Measurements from ENCODE around the gene SULT4A1.

Gene SULT4A1

DNA sequence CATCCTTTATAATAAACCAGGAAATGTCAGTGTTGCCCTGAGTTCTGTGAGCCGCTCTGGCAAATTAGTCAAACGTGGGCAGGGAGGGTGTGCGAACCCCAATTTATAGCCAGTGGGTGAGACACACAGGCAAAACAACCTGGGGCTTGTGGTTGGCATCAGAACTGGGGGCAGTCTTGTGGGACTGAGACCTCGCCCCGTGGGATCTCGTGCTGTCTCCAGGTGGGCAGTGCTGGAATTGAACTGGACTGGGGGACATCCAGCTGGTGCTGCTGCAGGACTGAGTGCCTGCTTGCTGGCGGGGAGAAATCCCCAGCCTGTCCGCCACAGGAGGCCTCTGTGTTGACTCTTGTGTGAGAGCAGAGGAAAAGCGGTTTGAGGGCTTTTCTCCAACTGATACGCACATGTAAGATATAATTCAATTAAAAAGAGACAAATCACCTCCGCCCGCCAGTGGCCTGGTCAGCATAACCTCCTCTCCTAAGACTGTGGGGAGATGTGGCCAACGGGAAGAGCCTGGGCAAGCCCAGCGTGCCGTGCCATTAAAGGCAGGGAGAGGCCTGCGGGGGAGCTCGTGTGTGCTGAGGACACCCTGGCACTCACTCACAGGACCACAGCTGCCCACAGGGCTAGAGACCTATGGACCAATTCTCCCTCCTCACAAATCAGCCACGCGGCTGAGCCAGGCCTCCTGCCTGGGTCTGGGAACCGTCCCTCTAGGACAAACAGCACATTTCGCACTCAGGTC lies 18.4 kb downstream of the SULT4A1 start:
- no peak for DNase-seq

DNA sequence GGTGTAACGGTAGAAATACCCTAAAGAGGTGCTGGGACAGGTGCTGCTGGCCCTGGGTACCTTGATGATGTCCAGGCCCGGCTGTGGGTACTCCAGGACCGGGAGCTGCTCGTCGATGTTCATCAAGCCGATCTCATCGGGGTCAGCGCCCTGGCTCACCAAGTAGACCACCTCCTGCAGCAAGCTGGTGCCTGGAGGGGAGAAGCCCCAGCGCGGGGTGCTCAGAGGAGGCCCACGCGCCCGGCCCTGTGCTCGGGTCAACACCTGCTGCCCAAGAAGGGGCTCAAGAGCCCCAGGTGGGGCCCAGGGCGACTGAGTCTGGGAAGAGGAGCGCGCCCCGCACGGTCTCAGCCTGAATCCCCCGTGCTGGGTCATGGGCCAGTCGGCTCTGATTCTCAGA lies 20.6 kb downstream of the SULT4A1 start:
- no peak for DNase-seq

DNA sequence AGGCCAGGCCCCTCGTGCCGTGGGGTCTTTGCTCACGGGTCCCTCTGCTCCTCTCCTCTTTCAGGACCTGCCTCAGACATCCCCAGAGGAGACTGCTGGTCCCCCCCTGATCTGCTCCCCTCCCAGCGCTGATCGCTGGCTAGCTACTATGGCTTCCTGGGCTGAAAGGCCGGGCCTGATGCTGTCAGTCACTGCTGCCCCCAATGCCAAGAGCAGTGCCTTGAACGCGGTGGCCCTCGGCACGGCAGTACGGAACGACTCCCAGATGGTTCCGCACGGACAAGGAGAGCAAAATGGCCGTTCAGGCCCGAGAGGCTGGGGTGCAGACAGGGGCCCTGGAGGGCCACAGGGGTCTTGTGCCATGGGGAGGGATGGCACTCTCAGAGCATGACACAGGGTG lies 21.5 kb downstream of the SULT4A1 start:
- DNase-seq = no peak

DNA sequence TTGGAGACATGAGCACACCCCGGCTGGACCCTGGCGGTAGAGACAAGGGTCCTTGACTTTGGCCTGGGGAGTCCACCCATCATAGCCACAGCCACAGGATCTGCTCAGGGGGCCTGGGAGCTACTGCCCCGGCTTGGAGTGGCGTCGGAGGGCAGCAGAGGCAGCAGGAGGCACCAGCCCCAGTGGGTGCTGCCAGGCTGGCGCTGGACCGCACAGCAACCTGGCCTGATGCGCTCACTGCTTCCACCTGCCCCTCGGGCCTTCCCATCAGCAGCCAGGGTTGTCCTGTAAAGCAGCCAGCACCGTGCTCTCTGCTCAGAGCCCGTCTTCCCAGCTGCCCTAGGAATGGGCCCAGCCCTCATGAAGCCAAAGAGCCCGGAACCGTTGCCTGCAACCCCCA lies 21.9 kb downstream of the SULT4A1 start:
- DNase-seq = no peak

DNA sequence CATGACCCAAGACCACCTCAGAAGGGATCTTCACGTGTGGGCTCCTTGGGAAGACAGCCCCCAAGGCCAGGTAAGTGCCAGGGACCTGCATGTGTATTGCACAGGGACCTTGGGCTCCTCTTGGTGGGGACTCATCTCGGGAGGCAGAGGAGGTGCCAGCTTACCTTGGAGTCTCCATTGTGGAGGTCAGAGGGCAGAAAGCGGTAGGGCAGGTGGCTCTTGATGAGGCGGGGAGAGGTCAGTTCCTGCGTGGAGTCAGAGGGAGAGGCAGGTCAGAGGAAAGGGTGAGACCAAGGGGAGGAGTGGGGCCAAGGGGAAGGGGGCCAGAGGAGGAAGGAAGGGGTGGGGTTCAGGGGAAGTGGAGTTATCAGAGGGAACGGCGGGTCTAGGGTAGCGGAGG lies 22.5 kb downstream of the SULT4A1 start:
- DNase-seq = no peak

DNA sequence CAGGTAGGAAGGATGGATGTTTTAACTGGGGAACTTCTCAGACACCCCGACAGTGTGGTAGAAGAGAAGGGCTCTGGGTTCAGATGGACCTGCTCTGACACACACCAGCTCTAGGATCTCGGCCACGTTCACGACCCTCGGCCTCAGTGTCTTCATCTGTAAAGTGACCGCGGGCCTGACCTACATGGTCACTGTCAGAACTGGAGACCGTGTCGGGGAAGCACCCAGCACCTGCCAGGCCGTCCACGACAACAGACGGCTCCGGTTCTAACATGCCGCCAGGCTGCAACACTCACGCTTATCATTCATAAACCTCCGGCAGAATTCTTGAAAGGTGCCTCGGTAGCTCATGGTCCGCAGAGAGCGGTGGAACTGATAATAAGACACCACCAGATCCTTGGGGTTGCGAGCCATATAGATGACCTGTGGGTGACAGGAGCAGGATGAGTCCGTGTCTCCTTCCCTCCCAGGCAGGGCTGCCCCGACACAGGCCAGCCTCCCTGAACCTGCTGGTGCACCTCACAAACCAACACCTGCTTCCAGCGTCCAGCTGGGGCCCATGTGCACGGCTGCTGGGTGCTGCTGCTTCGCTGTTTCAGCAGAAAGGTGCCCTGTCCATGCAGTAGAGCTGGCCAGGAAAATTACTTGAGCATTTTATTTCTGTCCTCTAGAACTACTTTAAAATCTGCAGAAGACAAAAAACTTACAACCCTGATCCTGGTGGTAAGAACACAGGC lies 23.6 kb downstream of the SULT4A1 start:
- DNase-seq = no peak

DNA sequence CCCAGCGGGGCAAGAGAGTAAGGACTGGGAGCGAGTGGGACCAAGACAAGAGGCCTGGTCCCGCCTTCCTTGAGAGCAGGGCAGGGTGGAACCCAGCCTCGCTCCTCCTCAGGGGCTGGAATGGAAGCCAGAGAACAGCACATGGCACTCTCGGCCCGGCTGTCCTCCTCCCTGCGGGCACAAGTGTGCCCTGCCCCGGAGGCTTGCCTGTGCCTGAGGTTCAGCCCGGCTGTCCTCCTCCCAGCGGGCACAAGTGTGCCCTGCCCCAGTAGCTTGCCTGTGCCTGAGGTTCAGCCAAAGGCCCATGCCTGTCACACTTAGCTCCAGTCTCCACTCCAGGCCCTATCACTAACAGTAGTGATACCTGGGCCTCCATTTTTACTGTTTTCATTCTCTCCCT lies 24.2 kb downstream of the SULT4A1 start:
- no peak for DNase-seq

DNA sequence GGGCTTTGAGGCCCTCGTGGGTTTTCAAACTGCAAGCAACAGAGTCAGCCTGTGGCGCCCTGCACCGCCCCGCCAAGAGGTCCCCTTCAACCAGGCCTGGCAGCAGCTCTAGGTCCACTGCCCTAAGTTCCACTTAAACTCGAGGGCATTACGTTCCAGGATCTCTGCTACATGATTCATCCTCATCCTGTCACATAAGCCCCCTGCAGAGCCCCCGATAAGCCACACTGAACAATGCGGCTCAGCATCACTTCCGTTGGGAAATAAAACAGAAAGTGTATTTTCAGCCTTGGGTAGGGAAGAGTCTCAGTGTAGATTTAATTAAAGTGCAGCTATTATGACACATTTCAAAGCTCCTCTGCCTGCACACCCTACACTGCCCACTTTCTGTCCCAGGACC lies 24.6 kb downstream of the SULT4A1 start:
- DNase-seq = no peak

DNA sequence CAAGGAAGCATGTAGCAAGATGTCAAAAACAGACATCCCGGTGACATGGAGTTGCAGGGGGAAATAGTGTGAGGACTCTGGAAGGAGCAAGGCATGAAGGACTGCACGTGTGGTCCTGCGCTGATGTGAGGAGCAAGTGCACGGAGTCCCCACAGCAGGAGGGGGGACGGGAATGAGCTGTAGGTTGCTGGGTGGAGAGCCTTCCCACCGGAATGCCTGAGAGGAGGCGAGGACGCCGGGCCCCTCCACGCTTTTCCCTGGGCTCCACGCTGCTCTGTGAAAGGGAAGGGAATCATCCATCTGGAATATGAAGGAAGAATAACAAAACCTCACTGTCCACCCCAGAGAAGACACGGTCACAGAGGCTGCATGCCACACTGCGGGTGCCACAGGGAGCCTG lies 26.6 kb downstream of the SULT4A1 start:
- DNase-seq = no peak

DNA sequence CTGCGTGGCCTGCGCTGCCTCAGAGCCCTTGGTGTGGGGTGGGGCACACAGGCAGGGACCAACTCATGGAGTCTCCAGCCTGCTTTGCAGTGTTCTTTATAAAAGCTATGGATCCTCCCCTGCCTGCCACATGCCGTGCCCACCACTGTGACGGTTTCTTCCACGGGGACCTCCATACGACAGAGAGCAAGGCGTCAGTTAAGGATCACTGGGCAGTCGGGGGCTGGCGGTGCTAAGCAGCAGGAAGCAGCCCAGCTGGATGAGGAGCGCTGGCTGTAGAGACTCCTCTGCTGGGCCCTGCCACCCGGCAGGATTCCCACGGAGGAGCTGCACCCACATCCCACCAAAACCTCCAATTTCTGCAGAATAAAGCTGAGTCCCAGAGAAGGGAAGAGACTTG lies 27.1 kb downstream of the SULT4A1 start:
- DNase-seq = no peak

DNA sequence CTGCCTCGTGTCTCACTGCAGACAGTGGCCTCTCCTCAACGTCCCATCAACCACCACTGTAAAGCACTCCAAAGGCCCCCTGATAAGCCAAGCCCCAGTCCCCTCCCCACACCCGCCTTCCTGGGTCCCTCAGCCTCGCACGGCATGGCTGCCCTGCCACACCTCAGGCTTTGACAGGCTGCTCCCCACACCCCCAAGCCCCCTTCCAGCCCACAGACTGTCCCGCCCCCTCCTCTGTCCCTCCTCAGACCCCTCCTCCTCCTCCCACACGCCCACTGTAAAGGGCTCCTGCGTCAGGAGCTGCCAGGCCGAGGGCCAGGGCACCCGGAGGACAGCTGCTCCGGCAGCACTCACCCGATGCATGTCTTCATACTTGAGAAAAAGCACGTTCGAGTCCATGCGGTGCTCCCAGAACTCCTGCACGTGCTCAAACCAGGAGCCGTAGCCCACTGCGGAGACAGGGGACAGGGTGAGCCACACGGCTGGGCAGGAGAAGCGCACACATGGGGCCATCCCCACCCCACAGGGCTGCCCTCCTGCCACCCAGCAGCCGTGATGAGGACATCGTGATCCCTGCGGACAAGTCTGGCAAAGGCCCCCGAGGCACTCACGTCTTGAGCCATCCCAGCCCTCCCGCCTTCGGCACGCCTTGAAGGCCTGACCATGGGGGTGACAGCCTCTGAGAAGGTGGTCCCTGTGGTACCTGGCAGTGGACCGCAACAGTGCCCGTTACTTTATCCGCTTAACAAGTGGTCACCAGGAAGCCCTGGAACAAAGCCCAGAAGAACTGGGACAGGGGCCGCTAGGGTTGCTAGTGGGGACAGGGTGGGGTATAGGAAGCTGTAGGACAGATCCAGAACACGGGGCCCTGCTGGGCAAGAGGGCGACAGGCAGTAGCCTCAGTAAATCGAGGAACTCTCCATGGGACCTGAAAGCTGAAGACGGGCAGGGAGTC lies 28.8 kb downstream of the SULT4A1 start:
- DNase-seq = no peak

DNA sequence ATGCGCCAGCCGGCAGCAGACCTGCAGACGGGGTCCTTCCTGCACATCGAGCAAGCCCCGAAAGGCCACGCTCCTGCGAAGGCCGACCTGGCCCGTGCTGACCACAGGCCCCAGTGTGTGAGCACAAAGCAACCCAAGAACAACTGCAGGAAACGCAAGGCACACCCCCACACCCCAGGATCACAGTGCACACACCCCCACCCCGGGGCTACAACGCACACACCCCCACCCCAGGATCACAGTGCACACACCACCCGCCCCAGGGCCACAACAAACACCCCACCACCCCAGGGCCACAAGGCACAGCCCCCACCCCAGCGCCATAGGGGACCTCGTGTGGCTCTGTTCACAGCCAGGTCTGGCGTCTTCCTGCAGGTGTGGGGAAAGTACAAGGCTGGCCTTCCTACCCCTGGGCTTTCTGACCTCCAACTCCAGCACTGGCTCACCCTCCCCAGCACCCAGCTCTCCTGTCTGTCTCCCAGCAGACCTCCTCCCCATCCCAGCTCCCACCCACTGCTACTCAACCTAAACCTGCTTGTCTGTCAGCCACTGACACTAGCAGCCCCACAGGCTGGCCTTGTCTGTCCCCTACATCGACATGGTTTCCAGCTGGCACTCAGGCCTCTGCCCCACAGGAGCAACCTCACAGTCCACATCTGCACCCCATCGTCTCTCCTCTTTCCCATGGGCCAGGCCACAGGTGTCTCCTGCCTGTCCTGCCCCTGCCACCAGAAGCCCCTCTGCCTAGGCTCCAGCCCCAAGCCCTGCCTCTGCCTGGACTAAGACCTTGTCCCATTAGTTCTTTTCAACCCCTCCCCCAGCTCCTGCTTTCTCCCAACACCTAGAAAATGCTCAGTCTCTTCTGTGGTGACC lies 29.7 kb downstream of the SULT4A1 start:
- no peak for DNase-seq

DNA sequence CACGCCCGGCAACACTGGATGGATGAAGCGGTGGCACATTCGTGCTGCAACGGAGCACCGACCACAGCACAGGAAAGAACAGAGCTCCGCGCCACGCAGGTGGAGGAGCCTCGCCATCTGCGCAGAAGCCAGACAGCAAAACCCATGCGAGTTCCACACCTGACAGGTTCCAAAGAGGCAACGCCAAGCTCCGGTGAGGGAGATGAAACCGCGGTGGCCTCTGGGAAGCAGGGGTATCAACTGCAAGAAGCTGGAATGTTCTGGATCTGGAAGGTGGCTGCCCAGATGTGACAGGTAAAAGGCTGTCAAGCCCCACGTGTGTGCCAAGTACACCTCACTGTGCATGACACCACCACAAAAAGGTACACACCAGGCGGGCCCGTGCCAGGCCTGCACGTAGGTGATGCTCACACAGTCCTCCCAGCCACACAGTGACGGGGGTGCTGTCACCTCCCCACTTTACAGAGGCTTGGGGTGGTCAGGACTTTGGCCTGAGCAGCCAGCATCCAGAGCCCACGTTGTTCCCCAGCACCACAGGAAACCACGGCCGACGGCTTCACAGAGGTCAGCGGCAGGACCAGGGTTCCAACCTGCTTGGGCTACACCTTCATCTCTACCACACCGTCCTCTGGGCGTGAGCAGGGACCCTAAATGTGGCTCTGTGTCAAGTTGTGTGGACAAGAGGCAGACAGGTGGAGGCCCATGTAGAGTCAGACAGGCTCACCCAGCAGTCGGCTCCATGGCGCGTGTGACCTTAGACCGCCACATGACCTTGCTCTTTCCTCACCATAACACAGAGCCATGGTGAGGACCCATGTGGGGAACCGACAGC lies 30.5 kb downstream of the SULT4A1 start:
- DNase-seq = no peak

DNA sequence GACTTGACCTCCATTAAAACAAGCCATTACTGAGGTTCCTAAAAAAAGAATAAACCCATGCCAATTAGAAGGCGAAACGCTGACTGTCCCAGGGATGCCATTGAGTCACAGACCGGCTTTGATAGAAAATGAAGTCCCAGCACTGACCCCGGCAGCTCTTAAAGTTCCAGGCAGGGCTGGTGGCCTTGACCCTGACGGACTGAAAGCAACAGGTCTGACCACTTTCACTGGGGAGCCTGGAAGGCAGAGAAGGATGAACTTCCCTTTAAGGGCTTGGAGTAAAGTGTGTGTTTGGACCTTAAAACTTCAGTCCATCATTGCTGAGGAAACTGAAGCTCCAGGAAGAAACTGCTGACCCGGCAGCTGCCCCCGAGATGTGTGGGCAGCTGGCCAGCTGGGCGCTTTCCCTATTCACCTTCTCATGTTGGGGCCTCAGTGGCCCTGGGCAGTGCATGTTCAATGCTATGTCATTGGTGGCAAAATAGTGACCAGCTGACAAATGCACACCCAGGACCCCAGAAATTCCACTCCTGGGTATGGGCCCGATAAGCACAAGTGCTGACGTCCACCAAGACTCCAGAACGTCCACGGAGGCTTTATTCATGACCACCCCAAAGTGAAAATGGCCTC lies 31.3 kb downstream of the SULT4A1 start:
- no peak for DNase-seq

DNA sequence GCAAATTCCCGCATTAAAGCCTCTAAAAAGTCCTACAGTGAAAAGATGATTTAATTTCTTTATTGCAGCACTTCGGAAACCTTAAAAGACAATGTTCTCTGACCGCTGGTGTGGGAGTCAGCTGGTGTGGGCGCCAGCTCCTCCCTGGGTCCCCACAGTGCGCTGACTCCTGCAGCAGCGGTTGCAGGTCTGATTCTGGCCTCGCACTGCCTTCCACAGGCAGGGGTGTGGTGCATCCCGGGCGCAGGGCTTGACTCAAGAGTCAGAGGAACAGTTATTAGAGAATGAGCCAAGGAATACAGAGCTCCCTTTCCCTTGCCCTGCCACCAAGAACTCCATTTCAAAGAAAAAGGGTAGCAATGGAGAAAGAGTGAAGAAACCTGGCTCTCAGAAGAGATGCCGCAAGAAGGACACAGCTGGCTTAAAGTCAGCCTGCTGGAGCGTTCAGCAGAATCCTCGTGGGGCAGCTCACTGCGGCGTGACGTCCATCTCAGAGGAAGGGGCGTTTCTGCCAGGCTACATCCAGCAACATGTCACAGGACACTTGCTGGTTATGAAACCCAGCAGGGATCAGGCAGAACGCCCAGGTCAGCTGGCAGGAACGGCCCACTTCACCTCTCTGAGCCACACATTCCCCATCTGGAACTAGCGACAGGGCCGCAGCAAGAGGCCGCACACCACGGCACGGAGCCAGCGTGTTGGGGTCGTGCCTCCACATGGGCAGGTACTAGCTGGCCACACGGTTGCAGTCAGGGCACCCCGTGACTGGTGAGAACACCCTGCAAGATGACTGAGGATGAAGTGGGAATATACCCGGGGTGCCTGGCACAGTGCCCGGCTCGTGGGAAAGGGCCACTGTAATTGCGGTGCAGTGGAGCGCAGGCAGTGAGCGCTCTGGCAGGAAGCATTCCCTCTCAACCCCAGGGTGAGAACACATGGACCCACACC lies 32.1 kb downstream of the SULT4A1 start:
- DNase-seq = no peak

DNA sequence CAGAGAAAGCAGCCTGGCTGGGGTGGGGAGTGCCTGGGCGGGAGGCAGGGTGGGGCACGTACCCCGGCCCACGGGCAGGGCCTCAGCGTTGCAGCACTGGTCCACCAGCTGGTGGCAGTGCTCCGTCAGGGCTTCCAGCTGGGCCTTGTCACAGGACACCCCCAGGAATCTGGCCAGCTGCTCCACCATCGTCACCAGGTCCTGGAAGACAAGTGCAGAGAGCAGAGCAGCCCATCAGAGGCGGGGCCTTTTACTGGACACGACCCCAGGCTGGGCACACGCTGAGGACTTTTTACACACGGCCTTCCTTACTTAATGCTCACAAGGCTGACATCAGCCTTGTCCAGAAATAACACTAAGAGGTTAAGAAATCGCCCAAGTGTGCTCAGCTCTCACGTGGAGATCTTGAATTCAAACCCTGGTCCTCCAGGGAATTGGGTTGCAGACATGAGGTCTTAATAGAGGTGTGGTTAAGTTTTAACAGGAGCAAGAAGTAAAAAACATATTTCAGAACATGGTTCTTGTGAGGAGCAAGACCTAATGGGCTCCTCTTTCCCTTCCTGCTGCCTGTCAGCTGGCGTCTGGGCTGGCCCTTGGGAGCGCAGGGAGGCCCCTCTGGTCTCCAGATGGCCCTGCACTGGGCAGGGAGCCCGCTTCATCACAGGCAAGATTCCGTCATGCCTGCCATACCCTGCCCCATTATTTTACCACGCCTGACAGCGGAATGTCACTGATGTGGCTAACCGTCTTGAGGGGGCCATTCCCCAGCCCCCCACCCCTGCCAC lies 33.1 kb downstream of the SULT4A1 start:
- no peak for DNase-seq

DNA sequence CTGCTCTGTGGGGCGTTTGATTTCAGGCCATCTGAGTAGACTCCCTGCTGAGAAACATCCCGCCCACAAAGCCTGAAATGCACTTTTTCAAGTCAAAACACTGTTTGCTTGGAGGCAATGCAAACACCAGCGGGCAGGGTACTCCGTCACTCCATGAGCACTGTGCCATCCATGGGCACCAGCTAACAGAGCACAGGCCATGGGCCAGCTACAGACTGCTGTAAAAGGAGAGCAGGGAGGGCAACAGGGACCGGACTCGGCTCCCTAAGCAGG lies 33.7 kb downstream of the SULT4A1 start:
- no peak for DNase-seq

DNA sequence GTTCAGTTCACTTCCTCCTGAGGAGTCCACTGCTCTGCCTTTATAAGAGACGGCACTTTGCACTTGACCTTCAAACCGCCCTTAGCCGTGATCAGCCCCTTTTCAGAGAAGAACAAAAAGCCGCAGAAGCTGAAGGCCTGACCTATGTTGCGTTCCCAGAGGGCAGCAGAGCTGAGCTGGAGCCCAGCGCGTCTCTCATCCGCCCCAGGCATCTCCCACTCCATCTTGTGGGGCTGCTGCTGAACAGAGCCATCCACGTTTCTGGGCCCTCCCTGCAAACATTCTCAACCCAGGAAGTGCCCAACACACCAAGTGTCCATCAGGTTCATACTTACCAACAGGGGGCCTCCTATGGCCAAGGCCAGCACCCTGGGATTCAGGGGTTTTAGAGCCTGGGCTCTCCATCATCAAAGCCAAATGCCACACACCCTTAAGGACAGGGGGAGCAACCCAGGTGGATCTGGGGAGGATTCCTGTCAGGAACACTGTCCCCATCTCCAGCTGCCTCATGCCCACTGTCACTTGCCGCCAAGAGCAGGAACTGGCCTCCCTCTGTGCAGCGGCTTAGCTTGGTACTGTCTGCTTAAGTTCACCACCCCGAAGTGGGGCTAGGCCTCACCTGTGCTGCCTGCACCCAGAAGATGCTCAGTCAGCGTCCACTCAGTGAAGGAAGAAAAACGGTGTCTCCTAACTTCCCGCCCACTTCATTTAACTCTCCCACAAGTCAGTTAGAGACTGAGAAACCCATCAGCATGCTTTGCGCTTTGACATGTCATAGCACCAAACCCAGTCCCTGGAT lies 34.2 kb downstream of the SULT4A1 start:
- DNase-seq = no peak

Measured in NCI-H1436 (cell line).